Caco-2 (cell line): ENCODE measurements around the gene MAPT. TPM values are rescaled to one million over a fixed set of nuclear protein-coding genes. Genes with fewer than 3 reads are reported as not detected.

Experiments
- BruUV-seq: library from RNA; stranded (reverse); fragments of 400-500 nt; replicated peaks from 2 replicates; lab custom pipeline; 2021; lab: Mats Ljungman, UMichigan
- CTCF ChIA-PET: fragments of 300-600 bp; sonication (Branson Sonifier 250); formaldehyde crosslinking; loops from one replicate; lab custom pipeline; 2022; ENCODE audit warnings: antibody characterized with exemption; lab: Charles Lee
- POLR2A ChIA-PET: fragments of 300-600 bp; sonication (Branson Sonifier 250); formaldehyde crosslinking; loops from one replicate; lab custom pipeline; 2022; ENCODE audit warnings: antibody characterized with exemption; lab: Charles Lee
- DNase-seq, 2 experiments: peaks; one replicate each; pipeline versions ENCODE4 v3.0.0 to v3.0.0-alpha.2; 2020 to 2022
- H3K27me3 ChIP-seq: replicated peaks from 2 replicates; pipeline ENCODE4 v1.6.0; 2011; ENCODE audit warnings: low read length; ENCODE audit not compliant: control insufficient read depth, insufficient read depth
- H3K36me3 ChIP-seq: 2 replicates; pipeline ENCODE4 v1.5.1; 2011; ENCODE audit warnings: low read length; ENCODE audit not compliant: control insufficient read depth, insufficient read depth
- H3K4me1 ChIP-seq: fragments of 250-450 bp; sonication (Bioruptor Pico); 2 replicates; pipeline ENCODE4 v1.5.1; 2020; ENCODE audit warnings: mild to moderate bottlenecking
- H3K4me3 ChIP-seq: 2 replicates; pipeline ENCODE4 v1.5.1; 2011; ENCODE audit warnings: low read depth, mild to moderate bottlenecking, control low read depth, low read length
- H3K9me3 ChIP-seq: fragments of 250-450 bp; sonication (Bioruptor Pico); 2 replicates; pipeline ENCODE4 v1.5.1; 2020; ENCODE audit warnings: mild to moderate bottlenecking, moderate library complexity
- H3K27ac Mint-ChIP-seq: one replicate; pipeline ENCODE4 v1.8.0; 2022; ENCODE audit warnings: mixed read lengths; ENCODE audit not compliant: unreplicated experiment
- H3K27me3 Mint-ChIP-seq: one replicate; pipeline ENCODE4 v1.8.0; 2022; ENCODE audit warnings: mixed read lengths; ENCODE audit not compliant: insufficient read depth, unreplicated experiment
- H3K36me3 Mint-ChIP-seq: one replicate; pipeline ENCODE4 v1.8.0; 2022; ENCODE audit warnings: mild to moderate bottlenecking, mixed read lengths; ENCODE audit not compliant: insufficient read depth, unreplicated experiment
- H3K4me1 Mint-ChIP-seq: one replicate; pipeline ENCODE4 v1.8.0; 2022; ENCODE audit warnings: low read depth, mixed read lengths; ENCODE audit not compliant: unreplicated experiment
- H3K4me3 Mint-ChIP-seq: one replicate; pipeline ENCODE4 v1.8.0; 2022; ENCODE audit warnings: mild to moderate bottlenecking, moderate library complexity, mixed read lengths; ENCODE audit not compliant: unreplicated experiment
- H3K9me3 Mint-ChIP-seq: one replicate; pipeline ENCODE4 v1.8.0; 2022; ENCODE audit warnings: mixed read lengths; ENCODE audit not compliant: unreplicated experiment
- CTCF ChIP-seq, 2 experiments: fragments of 200-600 bp in 1 of 2; IDR thresholded peaks; 1 replicate in 1 of 2; 2 replicates in 1 of 2; pipeline versions ENCODE4 v1.5.1 to v1.8.0; 2011 to 2022; ENCODE audit warnings: antibody characterized with exemption in 1 of 2, control low read depth in 1 of 2, inconsistent platforms in 1 of 2, low read depth in 1 of 2, low read length in 1 of 2, mild to moderate bottlenecking in 1 of 2, moderate library complexity in 1 of 2; ENCODE audit not compliant: insufficient read depth in 1 of 2, severe bottlenecking in 1 of 2, unreplicated experiment in 1 of 2
- intact Hi-C: fragments of 100-400 bp; cut with micrococcal nuclease; formaldehyde crosslinking; loops from one replicate; pipeline ENCODE4 v1.10.0; 2022; ENCODE audit not compliant: unreplicated experiment
- total RNA-seq: library from RNA; stranded (reverse); gene quantifications from 2 replicates; pipeline ENCODE4 v1.2.3, GENCODE V29; 2022

The MAPT gene
- total RNA-seq, 1 experiment from 2014 or later = 0.95 TPM

DNA sequence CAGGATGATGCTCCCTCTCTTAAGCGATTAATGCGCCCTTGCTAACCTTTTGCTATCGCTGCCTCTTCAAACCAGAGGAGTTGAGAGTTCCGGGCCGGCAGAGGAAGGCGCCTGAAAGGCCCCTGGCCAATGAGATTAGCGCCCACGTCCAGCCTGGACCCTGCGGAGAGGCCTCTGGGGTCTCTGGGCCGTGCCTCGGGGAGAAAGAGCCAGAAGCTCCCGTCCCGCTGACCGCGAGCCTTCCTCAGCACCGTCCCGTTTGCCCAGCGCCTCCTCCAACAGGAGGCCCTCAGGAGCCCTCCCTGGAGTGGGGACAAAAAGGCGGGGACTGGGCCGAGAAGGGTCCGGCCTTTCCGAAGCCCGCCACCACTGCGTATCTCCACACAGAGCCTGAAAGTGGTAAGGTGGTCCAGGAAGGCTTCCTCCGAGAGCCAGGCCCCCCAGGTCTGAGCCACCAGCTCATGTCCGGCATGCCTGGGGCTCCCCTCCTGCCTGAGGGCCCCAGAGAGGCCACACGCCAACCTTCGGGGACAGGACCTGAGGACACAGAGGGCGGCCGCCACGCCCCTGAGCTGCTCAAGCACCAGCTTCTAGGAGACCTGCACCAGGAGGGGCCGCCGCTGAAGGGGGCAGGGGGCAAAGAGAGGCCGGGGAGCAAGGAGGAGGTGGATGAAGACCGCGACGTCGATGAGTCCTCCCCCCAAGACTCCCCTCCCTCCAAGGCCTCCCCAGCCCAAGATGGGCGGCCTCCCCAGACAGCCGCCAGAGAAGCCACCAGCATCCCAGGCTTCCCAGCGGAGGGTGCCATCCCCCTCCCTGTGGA lies 88.6 kb downstream of the MAPT start:
- intact Hi-C loops = no loop called here
- Mint-ChIP-seq H3K27me3 (no peaks in the 10 kb centered on the region), H3K36me3 (no peaks in the 10 kb centered on the region), H3K4me1 (no peaks in the 10 kb centered on the region), H3K9me3 (no peaks in the 10 kb centered on the region), H3K4me3 (no peak overlapping the region), H3K27ac (no peak overlapping the region)
- POLR2A ChIA-PET = no interaction called here
- H3K9me3 ChIP-seq = no peaks in the 10 kb centered on the region
- DNase-seq = no peak
- BruUV-seq = no TSS peak
- no peak overlapping the region for H3K4me3 ChIP-seq
- CTCF ChIA-PET = no interaction called here
- no peaks in the 10 kb centered on the region for H3K27me3 ChIP-seq
- no peak for TF ChIP-seq CTCF (IDR thresholded peaks at IDR 0.05; ENCODE audit: insufficient read depth in 1 of 2, low read depth in 1 of 2, low read length in 1 of 2, severe bottlenecking in 1 of 2, unreplicated experiment in 1 of 2)
- H3K36me3 ChIP-seq = no peaks in the 10 kb centered on the region
- H3K4me1 ChIP-seq = no peaks in the 10 kb centered on the region

- no peak for TF ChIP-seq CTCF (IDR thresholded peaks at IDR 0.05; ENCODE audit: insufficient read depth in 1 of 2, low read depth in 1 of 2, low read length in 1 of 2, severe bottlenecking in 1 of 2, unreplicated experiment in 1 of 2)
- no peaks in the 10 kb centered on the region for H3K27me3 Mint-ChIP-seq
- H3K4me1 Mint-ChIP-seq = no peaks in the 10 kb centered on the region
- intact Hi-C loops = no loop called here
- no peaks in the 10 kb centered on the region for H3K4me1 ChIP-seq
- H3K4me3 ChIP-seq = no peak overlapping the region
- DNase-seq = no peak
- H3K27me3 ChIP-seq = no peaks in the 10 kb centered on the region
- BruUV-seq = no TSS peak
- H3K36me3 ChIP-seq = no peaks in the 10 kb centered on the region
- CTCF ChIA-PET = no interaction called here
- H3K4me3 Mint-ChIP-seq = no peak overlapping the region
- POLR2A ChIA-PET = no interaction called here
- no peaks in the 10 kb centered on the region for H3K9me3 Mint-ChIP-seq
- H3K27ac Mint-ChIP-seq = no peak overlapping the region
- no peaks in the 10 kb centered on the region for H3K36me3 Mint-ChIP-seq
- no peaks in the 10 kb centered on the region for H3K9me3 ChIP-seq
These were observed 89.4 kb downstream of the MAPT start for GRCh38 chr17:45983614-45984310.

- intact Hi-C loops = no loop called here
- H3K36me3 ChIP-seq = no peaks in the 10 kb centered on the region
- no peaks in the 10 kb centered on the region for H3K9me3 Mint-ChIP-seq
- no peaks in the 10 kb centered on the region for H3K36me3 Mint-ChIP-seq
- H3K4me1 Mint-ChIP-seq = no peaks in the 10 kb centered on the region
- H3K4me3 ChIP-seq = no peak overlapping the region
- CTCF ChIA-PET = no interaction called here
- POLR2A ChIA-PET = no interaction called here
- no peaks in the 10 kb centered on the region for H3K27me3 ChIP-seq
- no peak overlapping the region for H3K27ac Mint-ChIP-seq
- H3K4me3 Mint-ChIP-seq = no peak overlapping the region
- TF ChIP-seq CTCF (IDR thresholded peaks at IDR 0.05; ENCODE audit: insufficient read depth in 1 of 2, low read depth in 1 of 2, low read length in 1 of 2, severe bottlenecking in 1 of 2, unreplicated experiment in 1 of 2) = no peak
- no peak for DNase-seq
- no peaks in the 10 kb centered on the region for H3K9me3 ChIP-seq
- no peaks in the 10 kb centered on the region for H3K4me1 ChIP-seq
- H3K27me3 Mint-ChIP-seq = no peaks in the 10 kb centered on the region
- BruUV-seq = no TSS peak
These were observed 90.0 kb downstream of the MAPT start for GRCh38 chr17:45984368-45984767.
